ENCODE data around the gene PRR35. TPM values are rescaled to one million over a fixed set of nuclear protein-coding genes. Genes with fewer than 3 reads are reported as not detected.

PRR35 gene
- polyA plus RNA-seq, 1 donor from 2014 or later: not detected

DNA sequence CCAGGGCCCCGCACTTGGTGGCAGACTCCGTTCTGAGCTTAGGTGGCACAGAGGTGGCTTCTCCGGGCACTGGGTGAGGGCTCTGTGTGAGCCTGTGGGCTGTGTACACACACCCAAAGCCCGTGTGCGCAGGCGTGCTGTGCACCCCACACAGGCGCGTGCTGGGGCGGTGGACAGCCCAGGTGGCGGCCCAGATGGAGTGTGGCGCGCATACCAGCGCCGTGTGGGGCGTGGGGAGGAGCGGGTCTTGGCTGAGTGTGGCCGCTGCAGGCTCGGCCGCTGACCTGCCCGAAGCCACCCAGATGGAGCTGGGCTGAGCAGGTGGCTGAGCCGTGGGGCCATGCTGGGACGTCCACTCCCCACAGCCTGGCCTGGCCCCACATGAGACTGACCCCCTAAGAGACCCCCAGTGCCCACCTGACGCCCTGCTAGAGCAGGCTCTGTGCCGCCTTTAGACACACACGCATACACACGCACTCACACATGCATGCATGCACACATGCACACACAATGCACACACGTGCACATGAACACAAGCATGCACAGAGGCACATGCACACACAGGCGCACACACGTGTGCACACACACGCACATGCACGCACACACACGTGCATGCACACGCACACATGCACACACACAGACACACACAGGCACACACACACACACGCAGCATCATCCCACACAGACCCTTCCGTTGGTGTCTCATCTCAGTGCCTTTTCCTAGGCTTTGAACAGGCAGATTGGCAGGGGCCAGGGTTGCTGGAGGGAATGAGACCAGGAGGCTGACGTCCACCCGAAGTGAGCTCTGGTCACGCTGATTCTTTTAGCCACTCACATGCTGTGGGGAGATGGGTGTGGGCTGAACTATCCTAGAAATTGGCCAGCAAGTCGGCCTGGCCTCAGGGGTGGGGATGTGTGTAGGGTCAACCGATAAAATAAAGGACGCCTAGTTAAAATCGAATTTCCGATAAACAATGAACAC is 2.1 kb downstream of the PRR35 start:
- Histone ChIP-seq H3K4me3 (ENCODE audit: low read length) (no peak overlapping the region), H3K36me3 (ENCODE audit: insufficient read depth, low read length) (no peaks in the 10 kb centered on the region), H3K27me3 (ENCODE audit: insufficient read depth, low read depth, low read length) (peaks cover 39% of the 10 kb centered on the region), H3K79me2 (replicated peaks; ENCODE audit: insufficient read depth, low read length) (no peaks in the 10 kb centered on the region), H3K9ac (ENCODE audit: low read length) (no peak overlapping the region), H3K27ac (ENCODE audit: low read length) (no peak overlapping the region), H3F3A (ENCODE audit: insufficient read depth, low read length, poor library complexity, severe bottlenecking) (no peaks in the 10 kb centered on the region), H3K4me2 (ENCODE audit: low read length) (no peak overlapping the region), H3K9me2 (ENCODE audit: insufficient read depth, low read length) (no peaks in the 10 kb centered on the region), H2AFZ (ENCODE audit: low read depth, low read length) (no peak overlapping the region), H4K20me1 (ENCODE audit: insufficient read depth) (no peaks in the 10 kb centered on the region), H3K9me3 (ENCODE audit: low read length) (no peaks in the 10 kb centered on the region)
- TF ChIP-seq POLR2AphosphoS5 (IDR thresholded peaks at IDR 0.05) (no peak), EP300 (conservative IDR thresholded peaks at IDR 0.05; ENCODE audit: poor library complexity, severe bottlenecking) (no peak), SMC3 (conservative IDR thresholded peaks at IDR 0.05; ENCODE audit: poor library complexity) (no peak), MXI1 (conservative IDR thresholded peaks at IDR 0.05; ENCODE audit: poor library complexity, severe bottlenecking) (no peak), REST (IDR thresholded peaks at IDR 0.05; ENCODE audit: borderline replicate concordance) (no peak)

DNA sequence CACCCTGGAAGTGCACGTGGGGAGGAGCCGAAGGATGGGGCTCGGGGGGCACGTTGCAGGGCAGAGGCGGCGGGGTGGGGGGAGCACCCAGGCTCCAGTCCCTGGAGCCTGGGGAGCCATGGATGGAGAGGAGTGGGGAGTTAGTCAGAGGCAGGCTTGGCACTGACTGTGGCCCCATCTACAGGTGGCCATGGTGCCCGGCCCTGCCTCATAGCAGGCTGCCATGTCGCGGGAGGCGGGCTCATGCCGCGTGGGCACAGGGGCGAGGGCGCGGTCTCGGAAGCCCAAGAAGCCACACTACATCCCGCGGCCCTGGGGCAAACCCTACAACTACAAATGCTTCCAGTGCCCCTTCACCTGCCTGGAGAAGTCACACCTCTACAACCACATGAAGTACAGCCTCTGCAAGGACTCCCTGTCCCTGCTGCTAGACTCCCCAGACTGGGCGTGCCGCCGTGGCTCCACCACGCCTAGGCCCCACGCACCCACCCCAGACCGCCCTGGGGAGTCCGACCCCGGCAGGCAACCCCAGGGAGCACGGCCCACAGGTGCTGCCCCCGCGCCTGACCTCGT is 3.0 kb downstream of the PRR35 start:
- TF ChIP-seq POLR2AphosphoS5 (IDR thresholded peaks at IDR 0.05): no peak
- TF ChIP-seq TAF1 (IDR thresholded peaks at IDR 0.05; ENCODE audit: low read depth): no peak
- TF ChIP-seq, protein P1, sequence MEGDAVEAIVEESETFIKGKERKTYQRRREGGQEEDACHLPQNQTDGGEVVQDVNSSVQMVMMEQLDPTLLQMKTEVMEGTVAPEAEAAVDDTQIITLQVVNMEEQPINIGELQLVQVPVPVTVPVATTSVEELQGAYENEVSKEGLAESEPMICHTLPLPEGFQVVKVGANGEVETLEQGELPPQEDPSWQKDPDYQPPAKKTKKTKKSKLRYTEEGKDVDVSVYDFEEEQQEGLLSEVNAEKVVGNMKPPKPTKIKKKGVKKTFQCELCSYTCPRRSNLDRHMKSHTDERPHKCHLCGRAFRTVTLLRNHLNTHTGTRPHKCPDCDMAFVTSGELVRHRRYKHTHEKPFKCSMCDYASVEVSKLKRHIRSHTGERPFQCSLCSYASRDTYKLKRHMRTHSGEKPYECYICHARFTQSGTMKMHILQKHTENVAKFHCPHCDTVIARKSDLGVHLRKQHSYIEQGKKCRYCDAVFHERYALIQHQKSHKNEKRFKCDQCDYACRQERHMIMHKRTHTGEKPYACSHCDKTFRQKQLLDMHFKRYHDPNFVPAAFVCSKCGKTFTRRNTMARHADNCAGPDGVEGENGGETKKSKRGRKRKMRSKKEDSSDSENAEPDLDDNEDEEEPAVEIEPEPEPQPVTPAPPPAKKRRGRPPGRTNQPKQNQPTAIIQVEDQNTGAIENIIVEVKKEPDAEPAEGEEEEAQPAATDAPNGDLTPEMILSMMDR (IDR thresholded peaks at IDR 0.05; ENCODE audit: poor library complexity, severe bottlenecking): no peak
- no peak for TF ChIP-seq EP300 (conservative IDR thresholded peaks at IDR 0.05; ENCODE audit: poor library complexity, severe bottlenecking)
- no peak for TF ChIP-seq RAD21 (conservative IDR thresholded peaks at IDR 0.05)
- no peak for TF ChIP-seq REST (IDR thresholded peaks at IDR 0.05; ENCODE audit: borderline replicate concordance)
- no peak for TF ChIP-seq SMC3 (conservative IDR thresholded peaks at IDR 0.05; ENCODE audit: poor library complexity)
- no peak for TF ChIP-seq MXI1 (conservative IDR thresholded peaks at IDR 0.05; ENCODE audit: poor library complexity, severe bottlenecking)
- TF ChIP-seq EZH2 (IDR thresholded peaks at IDR 0.05; ENCODE audit: borderline replicate concordance, insufficient read depth, low read length, poor library complexity, severe bottlenecking): no peak
- H2AFZ ChIP-seq (ENCODE audit: low read depth, low read length): no peak overlapping the region
- H3K27ac ChIP-seq (ENCODE audit: low read length): no peak overlapping the region
- H3K4me2 ChIP-seq (ENCODE audit: low read length): no peak overlapping the region
- no peak overlapping the region for H3K4me3 ChIP-seq (ENCODE audit: low read length)
- no peaks in the 10 kb centered on the region for H3K9me3 ChIP-seq (ENCODE audit: low read length)
- no peaks in the 10 kb centered on the region for H3F3A ChIP-seq (ENCODE audit: insufficient read depth, low read length, poor library complexity, severe bottlenecking)
- no peaks in the 10 kb centered on the region for H3K36me3 ChIP-seq (ENCODE audit: insufficient read depth, low read length)
- H4K20me1 ChIP-seq (ENCODE audit: insufficient read depth): no peaks in the 10 kb centered on the region
- peaks cover 39% of the 10 kb centered on the region for H3K27me3 ChIP-seq (ENCODE audit: insufficient read depth, low read depth, low read length)
- H3K79me2 ChIP-seq (replicated peaks; ENCODE audit: insufficient read depth, low read length): no peaks in the 10 kb centered on the region
- no peaks in the 10 kb centered on the region for H3K9me2 ChIP-seq (ENCODE audit: insufficient read depth, low read length)
- H3K9ac ChIP-seq (ENCODE audit: low read length): no peak overlapping the region
